Keratinocyte (primary cell): ENCODE data around the gene ZNF716. TPM values are rescaled to one million over a fixed set of nuclear protein-coding genes. Genes with fewer than 3 reads are reported as not detected.
"Not testable (repeated sequence)": the region's sequence is repeated elsewhere in the genome, so short reads cannot be mapped to it uniquely, and the experiment has no call there.

Experiments used
- DNase-seq: peaks from one replicate; pipeline ENCODE4 v3.0.0-alpha.2; 2011; ENCODE audit warnings: low read depth, missing footprints, low spot score
- FAIRE-seq: peaks from 2 replicates; lab custom pipeline; 2011; peaks lifted over from hg19 to GRCh38; lab: Jason Lieb, UNC
- H2AFZ ChIP-seq: 2 replicates; pipeline ENCODE4 v1.6.0; 2012; ENCODE audit warnings: low read length, control low read depth, inconsistent platforms; ENCODE audit not compliant: control insufficient read depth
- H3K27ac ChIP-seq: 2 replicates; pipeline ENCODE4 v1.5.1; 2011; ENCODE audit warnings: low read length; ENCODE audit not compliant: control insufficient read depth, insufficient read depth
- H3K27me3 ChIP-seq: 3 replicates; pipeline ENCODE4 v1.6.0; 2011; ENCODE audit warnings: low read length; ENCODE audit not compliant: control insufficient read depth, insufficient read depth; ENCODE audit errors: extremely low read depth
- H3K36me3 ChIP-seq, 2 experiments: 2 replicates in 1 of 2; 3 replicates in 1 of 2; pipeline ENCODE4 v1.5.1; 2011; ENCODE audit warnings: low read length in 2 of 2, mild to moderate bottlenecking in 1 of 2; ENCODE audit not compliant: control insufficient read depth in 2 of 2, insufficient read depth in 2 of 2; ENCODE audit errors: extremely low read depth in 1 of 2
- H3K4me1 ChIP-seq: 3 replicates; pipeline ENCODE4 v1.5.1; 2011; ENCODE audit warnings: low read length; ENCODE audit not compliant: control insufficient read depth, insufficient read depth; ENCODE audit errors: extremely low read depth
- H3K4me2 ChIP-seq: 3 replicates; pipeline ENCODE4 v1.6.0; 2011; ENCODE audit warnings: low read depth, low read length; ENCODE audit not compliant: control insufficient read depth, insufficient read depth; ENCODE audit errors: extremely low read depth
- H3K4me3 ChIP-seq, 3 experiments: fragments of 200-600 bp in 1 of 3; sonication (generic) in 1 of 3; 2 replicates in 2 of 3; 3 replicates in 1 of 3; pipeline ENCODE4 v1.5.1; 2011 to 2016; ENCODE audit warnings: low read length in 3 of 3, mild to moderate bottlenecking in 3 of 3, control low read depth in 2 of 3, inconsistent platforms in 1 of 3, low read depth in 1 of 3, mixed read lengths in 1 of 3, mixed run types in 1 of 3, moderate library complexity in 1 of 3; ENCODE audit not compliant: control insufficient read depth in 2 of 3, insufficient read depth in 2 of 3; ENCODE audit errors: extremely low read depth in 1 of 3
- H3K79me2 ChIP-seq: 2 replicates; pipeline ENCODE4 v1.6.0; 2012; ENCODE audit warnings: low read length; ENCODE audit not compliant: control insufficient read depth, insufficient read depth
- H3K9ac ChIP-seq: 3 replicates; pipeline ENCODE4 v1.6.0; 2011; ENCODE audit warnings: low read length; ENCODE audit not compliant: control insufficient read depth, insufficient read depth; ENCODE audit errors: extremely low read depth
- H3K9me1 ChIP-seq: 3 replicates; pipeline ENCODE4 v1.6.0; 2011; ENCODE audit warnings: low read length; ENCODE audit not compliant: control insufficient read depth, insufficient read depth; ENCODE audit errors: extremely low read depth
- H3K9me3 ChIP-seq: 2 replicates; pipeline ENCODE4 v1.5.1; 2012; ENCODE audit warnings: low read depth, low read length; ENCODE audit not compliant: control insufficient read depth
- H4K20me1 ChIP-seq: 3 replicates; pipeline ENCODE4 v1.6.0; 2011; ENCODE audit warnings: low read length; ENCODE audit not compliant: control insufficient read depth, insufficient read depth; ENCODE audit errors: extremely low read depth
- EZH2 ChIP-seq: IDR thresholded peaks from one replicate; pipeline ENCODE4 v1.6.1; 2012; ENCODE audit warnings: inconsistent platforms, mild to moderate bottlenecking, low read length, moderate library complexity
- dilution Hi-C: fragments of 300-500 bp; cut with MboI; formaldehyde crosslinking; loops from one replicate; pipeline ENCODE4 v1.7.0; 2020; ENCODE audit warnings: low sequenced_read_pairs; ENCODE audit not compliant: extremely low pct_ligation_motif_present
- polyA plus RNA-seq, 5 experiments: library from polyadenylated mRNA; depleted of rRNA in 3 of 5; stranded (reverse) in 3 of 5; stranded (forward) in 1 of 5; unstranded in 1 of 5; fragments of >200 nt; gene quantifications; 1 replicate in 1 of 5; 2 replicates in 3 of 5; 3 replicates in 1 of 5; pipeline versions ENCODE4 v1.2.1 to v1.2.3, GENCODE V29; 2011 to 2012; ENCODE audit warnings: missing spikeins in 2 of 5, low read depth in 1 of 5, low replicate concordance in 1 of 5
- TF ChIP-seq, protein P1 (sequence below), 3 experiments: IDR thresholded peaks in 1 of 3; conservative IDR thresholded peaks in 1 of 3; optimal IDR thresholded peaks in 1 of 3; 2 replicates in 2 of 3; 3 replicates in 1 of 3; pipeline versions ENCODE3 to v1.5.1; 2011; ENCODE audit warnings: low read length in 3 of 3, mild to moderate bottlenecking in 3 of 3, moderate library complexity in 2 of 3, control low read depth in 1 of 3, inconsistent platforms in 1 of 3; ENCODE audit not compliant: insufficient read depth in 2 of 3; ENCODE audit errors: extremely low read depth in 1 of 3

Gene ZNF716
- polyA plus RNA-seq, 1 donor (not counting 4 experiments of a cell fraction or from before 2014, with no cell fraction given) = not detected

DNA sequence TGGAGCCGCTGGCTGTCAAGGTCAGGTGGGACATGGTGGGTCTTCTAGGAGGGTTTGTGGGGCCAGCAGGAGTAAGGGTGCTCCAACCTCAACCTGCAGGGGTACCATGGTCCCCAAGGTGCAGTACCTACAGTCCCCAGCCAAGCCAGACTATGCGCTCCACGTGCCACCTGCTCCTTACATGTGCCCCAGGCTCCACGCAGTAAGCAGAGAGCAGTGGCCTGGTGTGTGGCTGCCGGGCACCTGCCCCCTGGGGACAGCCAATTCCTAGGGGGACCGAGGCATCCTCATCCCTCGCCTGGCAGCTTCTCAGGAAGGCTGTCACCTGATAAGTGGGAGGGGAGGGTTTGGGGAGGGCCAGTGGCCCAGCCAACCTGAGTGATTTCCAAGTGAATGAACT, 11.7 kb upstream of the ZNF716 start:
- H3K27ac ChIP-seq = no peak overlapping the region
- H3K9me3 ChIP-seq = no peaks in the 10 kb centered on the region
- no peak overlapping the region for H3K4me3 ChIP-seq
- no peak overlapping the region for H3K4me2 ChIP-seq
- TF ChIP-seq, protein P1, sequence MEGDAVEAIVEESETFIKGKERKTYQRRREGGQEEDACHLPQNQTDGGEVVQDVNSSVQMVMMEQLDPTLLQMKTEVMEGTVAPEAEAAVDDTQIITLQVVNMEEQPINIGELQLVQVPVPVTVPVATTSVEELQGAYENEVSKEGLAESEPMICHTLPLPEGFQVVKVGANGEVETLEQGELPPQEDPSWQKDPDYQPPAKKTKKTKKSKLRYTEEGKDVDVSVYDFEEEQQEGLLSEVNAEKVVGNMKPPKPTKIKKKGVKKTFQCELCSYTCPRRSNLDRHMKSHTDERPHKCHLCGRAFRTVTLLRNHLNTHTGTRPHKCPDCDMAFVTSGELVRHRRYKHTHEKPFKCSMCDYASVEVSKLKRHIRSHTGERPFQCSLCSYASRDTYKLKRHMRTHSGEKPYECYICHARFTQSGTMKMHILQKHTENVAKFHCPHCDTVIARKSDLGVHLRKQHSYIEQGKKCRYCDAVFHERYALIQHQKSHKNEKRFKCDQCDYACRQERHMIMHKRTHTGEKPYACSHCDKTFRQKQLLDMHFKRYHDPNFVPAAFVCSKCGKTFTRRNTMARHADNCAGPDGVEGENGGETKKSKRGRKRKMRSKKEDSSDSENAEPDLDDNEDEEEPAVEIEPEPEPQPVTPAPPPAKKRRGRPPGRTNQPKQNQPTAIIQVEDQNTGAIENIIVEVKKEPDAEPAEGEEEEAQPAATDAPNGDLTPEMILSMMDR (optimal IDR thresholded peaks at IDR 0.05 in 1 of 3, IDR thresholded peaks at IDR 0.05 in 1 of 3, conservative IDR thresholded peaks at IDR 0.05 in 1 of 3; ENCODE audit: extremely low read depth in 1 of 3, insufficient read depth in 2 of 3, low read length in 3 of 3) = no peak
- TF ChIP-seq EZH2 = no peak
- no peaks in the 10 kb centered on the region for H3K36me3 ChIP-seq
- no peaks in the 10 kb centered on the region for H3K27me3 ChIP-seq
- FAIRE-seq (no peak), DNase-seq (no peak)
- H2AFZ ChIP-seq = no peak overlapping the region
- H4K20me1 ChIP-seq = no peaks in the 10 kb centered on the region
- no peak overlapping the region for H3K9ac ChIP-seq
- dilution Hi-C loops = no loop called here
- H3K4me1 ChIP-seq = no peaks in the 10 kb centered on the region
- no peaks in the 10 kb centered on the region for H3K79me2 ChIP-seq
- no peaks in the 10 kb centered on the region for H3K9me1 ChIP-seq

DNA sequence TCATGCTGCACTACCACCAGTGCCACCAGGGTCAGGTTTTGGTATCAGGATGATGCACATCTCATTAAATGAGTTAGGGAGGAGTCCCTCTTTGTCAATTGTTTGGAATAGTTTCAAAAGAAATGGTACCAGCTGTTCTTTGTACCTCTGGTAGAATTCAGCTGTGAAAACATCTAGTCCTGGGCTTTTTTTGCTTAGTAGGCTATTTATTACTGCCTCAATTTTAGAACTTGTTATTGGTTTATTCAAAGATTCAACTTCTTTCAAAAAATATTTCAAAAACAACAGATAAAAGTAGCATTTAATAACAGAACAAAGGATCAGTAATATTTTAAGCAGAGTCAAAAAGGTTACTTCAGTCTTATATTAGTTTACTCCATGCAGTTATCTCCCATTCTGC, 6.4 kb upstream of the ZNF716 start:
- Histone ChIP-seq H4K20me1 (no peaks in the 10 kb centered on the region), H3K9me3 (peaks cover 1% of the 10 kb centered on the region), H3K27me3 (no peaks in the 10 kb centered on the region), H2AFZ (no peak overlapping the region), H3K4me1 (no peaks in the 10 kb centered on the region), H3K79me2 (no peaks in the 10 kb centered on the region), H3K9me1 (no peaks in the 10 kb centered on the region), H3K4me2 (no peak overlapping the region), H3K27ac (no peak overlapping the region), H3K9ac (no peak overlapping the region), H3K4me3 (no peak overlapping the region), H3K36me3 (no peaks in the 10 kb centered on the region)
- dilution Hi-C loops = no loop called here
- FAIRE-seq = no peak
- no peak for DNase-seq
- TF ChIP-seq EZH2 = no peak
- TF ChIP-seq, protein P1 (optimal IDR thresholded peaks at IDR 0.05 in 1 of 3, IDR thresholded peaks at IDR 0.05 in 1 of 3, conservative IDR thresholded peaks at IDR 0.05 in 1 of 3; ENCODE audit: extremely low read depth in 1 of 3, insufficient read depth in 2 of 3, low read length in 3 of 3) = no peak

DNA sequence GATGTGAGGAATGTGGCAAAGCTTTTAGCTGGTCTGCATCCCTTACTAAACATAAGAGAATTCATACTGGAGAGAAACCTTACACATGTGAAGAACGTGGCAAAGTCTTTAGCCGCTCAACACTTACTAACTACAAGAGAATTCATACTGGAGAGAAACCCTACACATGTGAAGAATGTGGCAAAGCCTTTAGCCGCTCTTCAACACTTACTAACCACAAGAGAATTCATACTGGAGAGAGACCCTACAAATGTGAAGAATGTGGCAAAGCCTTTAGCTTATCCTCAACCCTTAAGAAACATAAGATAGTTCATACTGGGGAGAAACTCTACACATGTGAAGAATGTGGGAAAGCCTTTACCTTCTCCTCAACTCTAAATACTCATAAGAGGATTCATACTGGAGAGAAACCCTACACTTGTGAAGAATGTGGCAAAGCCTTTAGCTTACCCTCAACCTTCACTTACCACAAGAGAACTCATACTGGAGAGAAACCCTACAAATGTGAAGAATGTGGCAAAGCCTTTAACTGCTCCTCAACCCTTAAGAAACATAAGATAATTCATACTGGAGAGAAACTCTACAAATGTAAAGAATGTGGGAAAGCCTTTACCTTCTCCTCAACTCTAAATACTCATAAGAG, 19.3 kb downstream of the ZNF716 start:
- dilution Hi-C loops, H3K9me1 ChIP-seq, H3K27me3 ChIP-seq, H3K4me2 ChIP-seq, H3K4me1 ChIP-seq, H3K36me3 ChIP-seq, DNase-seq, FAIRE-seq, H3K9ac ChIP-seq, H3K27ac ChIP-seq, H4K20me1 ChIP-seq, H2AFZ ChIP-seq, H3K79me2 ChIP-seq, H3K9me3 ChIP-seq, H3K4me3 ChIP-seq: not testable (repeated sequence)

DNA sequence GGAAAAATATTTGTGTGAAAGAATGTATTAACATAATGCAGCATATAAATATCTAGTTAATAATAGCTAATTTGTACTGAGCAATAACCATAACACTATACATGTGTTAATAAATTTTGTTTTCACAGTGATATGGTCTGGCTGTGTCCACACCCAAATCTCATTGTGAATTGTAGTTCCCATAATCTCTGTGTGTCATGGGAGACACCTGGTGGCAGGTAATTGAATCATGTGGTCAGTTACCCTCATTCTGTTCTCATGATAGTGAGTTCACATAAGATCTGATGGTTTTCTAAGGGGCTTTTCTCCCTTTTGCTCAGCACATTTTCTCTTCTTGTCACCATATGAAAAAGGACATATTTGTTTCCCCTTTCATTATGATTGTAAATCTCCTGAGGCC, 30.3 kb downstream of the ZNF716 start:
- DNase-seq, dilution Hi-C loops, H3K27me3 ChIP-seq, H3K9ac ChIP-seq, H2AFZ ChIP-seq, H3K9me1 ChIP-seq, H3K4me2 ChIP-seq, H4K20me1 ChIP-seq, H3K36me3 ChIP-seq, H3K79me2 ChIP-seq, H3K27ac ChIP-seq, H3K4me3 ChIP-seq, H3K4me1 ChIP-seq, H3K9me3 ChIP-seq, FAIRE-seq: not testable (repeated sequence)
